GM21447 (cell line): ENCODE results near the gene TBC1D16.
"Not testable (repeated sequence)": the region's sequence is repeated elsewhere in the genome, so short reads cannot be mapped to it uniquely, and the experiment has no call there.

Source experiments
- ATAC-seq: cut with Tn5 transposase; IDR thresholded peaks from one replicate; pipeline ENCODE4 v1.9.1; 2021; ENCODE audit not compliant: unreplicated experiment

The TBC1D16 gene

DNA sequence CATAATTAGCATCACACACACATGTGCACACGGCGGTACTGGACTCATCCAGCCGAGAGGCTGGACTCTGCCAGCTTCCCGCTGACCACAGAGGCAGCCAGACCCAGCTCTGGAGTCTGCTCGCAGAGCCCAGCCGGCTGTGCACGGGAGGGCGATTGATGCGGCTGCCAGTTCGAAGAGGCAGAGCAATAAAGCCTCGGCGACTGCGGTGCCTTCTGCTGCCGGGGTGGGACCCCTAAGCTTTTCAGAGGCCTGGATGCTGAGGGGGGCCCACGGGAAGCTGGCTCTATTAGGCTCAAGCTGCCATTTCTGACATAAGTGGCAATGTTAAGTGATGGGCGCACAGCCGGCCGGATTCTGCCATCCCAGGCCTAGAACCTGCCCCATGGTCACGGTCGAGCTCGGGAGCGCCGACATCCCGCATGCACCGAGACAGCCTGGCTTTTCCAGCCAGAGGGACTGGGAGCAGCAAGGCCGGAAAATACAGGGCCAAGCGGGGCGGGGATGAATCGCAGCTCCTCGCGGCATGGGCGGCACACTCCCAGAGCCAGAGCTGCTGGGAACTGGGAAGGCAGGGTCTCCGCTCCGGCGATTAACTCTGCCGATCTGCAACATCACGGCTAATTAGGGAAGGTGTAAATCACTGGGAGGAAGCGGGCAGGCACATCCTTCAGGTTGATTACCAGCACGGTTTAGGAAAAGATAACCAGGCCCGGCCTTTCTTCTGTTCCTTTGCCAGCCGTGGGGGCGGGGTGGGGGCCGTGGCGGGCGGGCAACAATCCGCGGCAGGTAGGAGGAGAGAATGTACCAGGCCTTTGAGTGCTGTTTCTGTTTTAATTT, 57.7 kb downstream of the TBC1D16 start:
- ATAC-seq = no peak

- ATAC-seq = no peak
Observed at GRCh38 chr17:79977161-79977631, 58.5 kb downstream of the TBC1D16 start.

DNA sequence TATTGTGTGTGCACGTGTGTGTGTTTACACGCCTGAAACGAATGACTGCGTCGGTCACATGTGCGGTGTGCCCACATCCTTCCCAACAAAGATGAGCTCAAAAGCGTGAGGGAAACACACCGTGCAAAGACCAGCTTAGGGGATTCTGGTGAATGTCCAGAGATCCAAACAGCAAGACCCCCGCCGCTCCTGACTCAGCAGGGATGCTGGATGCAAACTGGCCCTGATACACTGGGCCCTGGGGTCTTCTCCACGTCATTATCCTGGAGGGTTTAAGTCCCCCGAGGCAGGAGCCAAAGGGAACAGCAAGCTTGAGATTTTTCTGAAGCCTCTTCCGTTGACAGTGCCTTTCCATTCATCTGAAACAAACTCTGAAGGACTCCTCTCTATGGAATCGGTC, 59.2 kb downstream of the TBC1D16 start:
- ATAC-seq = no peak

DNA sequence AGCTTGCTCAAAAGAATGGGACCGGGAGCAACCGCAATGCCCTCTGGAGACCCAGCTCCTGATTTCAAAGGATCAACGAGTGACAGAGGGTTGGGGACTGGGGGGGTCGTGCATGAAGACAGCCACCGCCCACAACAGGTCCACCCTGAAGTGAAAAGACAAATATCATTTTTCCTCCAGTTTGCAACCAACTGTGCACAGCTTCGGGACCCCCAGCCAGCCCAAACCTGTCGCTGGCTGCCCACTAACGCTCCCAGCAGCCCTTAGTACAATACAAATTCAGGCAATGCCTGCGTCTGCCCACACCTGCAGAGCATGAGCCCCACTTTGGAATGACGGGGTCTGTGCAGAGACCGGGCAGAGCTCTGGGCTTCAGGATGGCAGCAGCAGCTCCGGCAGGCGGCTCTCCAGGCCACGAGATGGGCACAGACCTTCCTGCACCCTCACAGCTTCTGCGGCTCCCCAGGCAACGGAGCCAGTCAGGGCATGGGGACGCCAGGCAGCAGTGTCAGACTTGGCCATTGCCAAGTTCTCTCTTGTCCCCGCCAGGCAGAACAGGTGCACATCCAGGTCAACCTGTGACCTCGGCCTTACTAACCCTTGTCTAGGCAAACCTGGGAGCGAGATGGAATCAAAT, 60.1 kb downstream of the TBC1D16 start:
- no peak for ATAC-seq

GRCh38 chr17:79974566-79975497, 60.8 kb downstream of the TBC1D16 start:
- no peak for ATAC-seq

- no peak for ATAC-seq
Observed at GRCh38 chr17:79971651-79972050, 64.0 kb downstream of the TBC1D16 start.

GRCh38 chr17:79970576-79971068, 65.0 kb downstream of the TBC1D16 start:
- no peak for ATAC-seq

DNA sequence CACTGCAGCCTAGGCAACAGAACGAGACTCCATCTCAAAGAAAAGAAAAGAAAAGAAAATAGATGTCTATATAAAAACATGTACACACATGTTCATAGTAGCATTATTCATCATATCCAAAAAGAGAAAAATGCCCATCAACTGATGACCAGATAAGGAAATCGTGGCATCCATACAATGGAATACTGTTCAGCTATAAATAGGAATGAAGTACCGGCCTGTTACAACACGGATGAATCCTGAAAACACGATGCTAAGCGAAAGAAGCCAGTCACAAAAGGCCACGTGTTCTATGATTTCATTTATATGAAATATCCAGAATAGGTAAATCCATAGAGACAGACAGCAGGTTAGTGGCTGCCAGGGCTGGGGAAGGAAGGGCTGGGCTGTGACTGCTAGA, 65.8 kb downstream of the TBC1D16 start:
- no peak for ATAC-seq

GRCh38 chr17:79968116-79968515, 67.6 kb downstream of the TBC1D16 start:
- no peak for ATAC-seq

GRCh38 chr17:79966681-79967080, 69.0 kb downstream of the TBC1D16 start:
- no peak for ATAC-seq

DNA sequence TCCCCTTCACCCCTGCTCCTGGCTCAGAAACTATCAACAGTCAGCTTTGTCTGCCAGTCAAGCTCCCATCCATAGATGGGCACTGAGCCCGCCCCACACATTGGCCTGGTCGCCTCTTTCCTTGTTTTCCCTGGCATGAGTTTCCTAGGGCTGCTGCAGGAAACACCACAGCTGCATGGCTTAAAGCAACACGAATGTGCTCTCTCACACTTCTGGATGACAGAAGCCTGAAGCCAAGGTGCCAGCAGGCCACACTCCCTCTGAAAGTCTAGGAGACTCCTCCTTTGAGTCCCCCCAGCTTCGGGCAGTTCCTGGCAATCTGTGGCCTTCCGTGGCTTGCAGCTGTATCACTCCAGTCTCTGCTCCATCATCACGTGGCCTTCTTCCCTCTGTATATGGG, 69.9 kb downstream of the TBC1D16 start:
- no peak for ATAC-seq

DNA sequence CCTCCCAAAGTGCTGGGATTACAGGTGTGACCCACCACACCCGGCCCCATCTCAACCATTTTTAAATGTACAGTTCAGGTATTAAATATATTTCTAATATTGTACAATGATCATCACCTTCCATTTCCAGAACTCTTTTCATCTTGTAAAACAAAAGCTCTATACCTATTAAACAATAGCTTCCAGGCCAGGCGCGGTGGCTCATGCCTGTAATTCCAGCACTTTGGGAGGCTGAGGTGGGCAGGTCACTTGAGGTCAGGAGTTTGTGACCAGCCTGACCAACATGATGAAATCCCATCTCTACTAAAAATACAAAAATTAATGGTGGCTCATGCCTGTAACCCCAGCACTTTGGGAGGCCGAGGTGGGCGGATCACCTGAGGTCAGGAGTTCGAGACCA, 73.2 kb downstream of the TBC1D16 start:
- not testable (repeated sequence) for ATAC-seq

DNA sequence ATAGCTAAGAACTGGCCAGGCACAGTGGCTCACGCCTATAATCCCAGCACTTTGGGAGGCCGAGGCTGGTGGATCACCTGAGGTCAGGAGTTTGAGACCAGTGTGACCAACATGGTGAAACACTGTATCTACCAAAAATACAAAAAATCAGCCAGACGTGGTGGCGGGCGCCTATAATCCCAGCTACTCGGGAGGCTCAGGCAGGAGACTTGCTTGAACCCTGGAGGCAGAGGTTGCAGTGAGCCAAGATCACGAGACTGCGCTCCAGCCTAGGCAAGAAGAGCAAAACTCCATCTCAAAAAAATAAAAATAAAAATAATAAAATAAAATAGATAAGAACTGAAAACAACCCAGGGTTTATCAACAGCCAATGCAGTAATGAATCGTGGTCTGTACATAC, 74.1 kb downstream of the TBC1D16 start:
- ATAC-seq = not testable (repeated sequence)

- ATAC-seq = no peak
Observed at GRCh38 chr17:79960788-79961522, 74.7 kb downstream of the TBC1D16 start.

GRCh38 chr17:79959042-79959441, 76.6 kb downstream of the TBC1D16 start:
- ATAC-seq = no peak

DNA sequence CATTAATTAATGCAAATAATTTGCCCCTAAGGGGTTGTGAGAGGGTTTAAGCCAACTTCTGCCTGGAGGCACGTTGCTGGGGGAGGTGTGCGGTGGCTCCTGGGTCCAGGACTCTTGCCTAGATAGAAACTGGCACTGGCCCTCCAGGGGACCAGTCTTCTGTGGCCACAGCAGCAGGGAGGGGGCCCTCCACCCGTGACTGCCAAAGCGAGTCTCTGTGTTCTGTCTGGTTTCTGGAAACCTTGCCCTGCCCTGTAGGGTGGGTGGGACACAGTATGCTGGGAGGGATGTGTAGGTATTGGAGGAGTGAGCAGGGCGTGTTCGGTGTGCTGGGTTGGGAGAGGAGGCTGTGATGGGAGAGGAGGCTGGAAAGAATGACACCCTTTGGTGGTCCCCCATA, 78.8 kb downstream of the TBC1D16 start:
- ATAC-seq = no peak

- ATAC-seq = not testable (repeated sequence)
Observed at GRCh38 chr17:79956441-79956735, 79.3 kb downstream of the TBC1D16 start.

DNA sequence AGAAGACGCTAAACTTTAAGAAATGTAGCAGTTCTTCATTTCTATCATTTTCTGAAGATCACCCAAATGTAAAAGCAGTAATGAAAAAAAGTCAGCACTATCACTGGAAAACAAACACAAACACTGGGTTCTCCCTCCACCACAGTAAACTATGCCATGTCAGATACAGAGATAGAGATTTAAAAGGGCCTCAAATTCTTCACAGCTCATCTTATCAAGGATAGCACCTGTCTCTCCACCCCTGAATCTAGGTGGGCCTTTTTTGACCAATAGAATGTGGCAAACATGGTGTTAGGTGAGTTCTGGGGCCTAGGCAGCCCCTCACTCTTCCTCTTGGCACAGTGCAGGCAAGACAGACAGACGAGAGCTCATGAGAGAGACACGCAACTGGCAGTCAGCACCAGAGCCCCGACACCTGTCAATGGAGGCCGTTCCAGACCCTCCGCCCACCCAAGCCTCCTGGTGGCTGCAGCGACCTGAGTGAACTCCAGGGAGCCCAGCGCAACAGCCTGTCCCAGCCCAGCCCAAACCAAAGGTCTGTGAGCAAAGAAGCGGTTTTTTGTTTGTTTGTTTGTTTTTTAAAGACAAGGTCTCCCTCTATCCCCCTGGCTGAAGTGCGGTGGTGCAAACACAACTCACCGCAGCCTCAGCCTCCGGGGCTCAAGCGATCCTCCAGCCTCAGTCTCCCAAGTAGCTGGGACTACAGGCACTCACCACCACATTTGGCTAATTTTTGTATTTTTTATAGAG, 79.8 kb downstream of the TBC1D16 start:
- ATAC-seq = no peak

DNA sequence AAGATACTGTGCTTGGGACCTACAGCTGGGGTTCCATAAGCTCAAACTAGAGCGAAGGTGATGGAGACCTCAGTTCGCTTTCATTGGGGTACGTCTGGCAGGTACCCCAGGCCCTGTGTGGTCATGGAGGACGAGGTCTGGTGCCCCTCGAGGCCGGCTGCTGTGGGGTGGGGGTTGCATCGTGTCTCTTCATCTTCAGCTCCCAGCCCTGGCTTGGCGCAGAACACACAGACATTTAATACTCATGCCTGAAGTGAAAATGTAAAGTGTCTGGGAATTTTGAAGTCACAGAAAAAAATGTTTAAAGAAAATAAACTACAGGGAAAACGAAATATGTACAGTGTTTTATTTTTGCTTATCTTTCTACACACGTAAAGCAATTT, 80.5 kb downstream of the TBC1D16 start:
- no peak for ATAC-seq
